SK-N-SH treated with all-trans-retinoic acid at 6 μM for 48 hours (cell line): ENCODE results near the gene SERP2.

ENCODE experiments used
- ARNTL ChIP-seq: fragments of 450-650 bp; formaldehyde crosslinking; IDR thresholded peaks from 2 replicates; pipeline ENCODE4 v1.5.0; 2020; ENCODE audit warnings: low read depth, mild to moderate bottlenecking, moderate library complexity, borderline replicate concordance
- ESRRG ChIP-seq: fragments of 250-450 bp; sonication (Bioruptor Pico); IDR thresholded peaks from 2 replicates; pipeline ENCODE4 v1.6.1; 2021; ENCODE audit warnings: mild to moderate bottlenecking
- ISL1 ChIP-seq: fragments of 250-450 bp; sonication (Bioruptor Pico); IDR thresholded peaks from 2 replicates; pipeline ENCODE4 v2.1.2; 2022; ENCODE audit warnings: mild to moderate bottlenecking, moderate library complexity
- PPARA ChIP-seq: fragments of 250-450 bp; sonication (Bioruptor Pico); IDR thresholded peaks from 2 replicates; pipeline ENCODE4 v1.5.0; 2020; ENCODE audit warnings: mild to moderate bottlenecking, borderline replicate concordance
- SNAI2 ChIP-seq: fragments of 250-450 bp; sonication (Bioruptor Pico); IDR thresholded peaks from 2 replicates; pipeline ENCODE4 v1.5.0; 2020; ENCODE audit warnings: mild to moderate bottlenecking, moderate library complexity
- TCF4 ChIP-seq: fragments of 250-450 bp; sonication (Bioruptor Pico); IDR thresholded peaks from 2 replicates; pipeline ENCODE4 v1.8.0; 2021; ENCODE audit warnings: mild to moderate bottlenecking, moderate library complexity, borderline replicate concordance
- ZFP30 ChIP-seq: fragments of 450-650 bp; formaldehyde crosslinking; IDR thresholded peaks from 2 replicates; pipeline ENCODE4 v1.5.0; 2022; ENCODE audit warnings: mild to moderate bottlenecking, moderate library complexity
- ZNF8 ChIP-seq: fragments of 450-650 bp; formaldehyde crosslinking; IDR thresholded peaks from 2 replicates; pipeline ENCODE4 v1.5.0; 2020; ENCODE audit warnings: mild to moderate bottlenecking, moderate library complexity

GRCh38 chr13:44382635-44383145 is 9.1 kb downstream of the SERP2 start:
- TF ChIP-seq PPARA (CRISPR knock-in tag): no peak
- TF ChIP-seq ISL1 (CRISPR knock-in tag): no peak
- TF ChIP-seq ZNF8 (CRISPR knock-in tag): no peak
- no peak for TF ChIP-seq ZFP30 (CRISPR knock-in tag)
- no peak for TF ChIP-seq TCF4
- no peak for TF ChIP-seq ARNTL
- no peak for TF ChIP-seq ESRRG (CRISPR knock-in tag)
- TF ChIP-seq SNAI2 (CRISPR knock-in tag): no peak
